Raji (cell line): ENCODE results near the gene AGO3.

ENCODE experiments used
- POLR2A ChIP-seq: IDR thresholded peaks from 2 replicates; pipeline ENCODE4 v1.6.1; 2011; ENCODE audit warnings: low read depth, low read length, control low read depth; ENCODE audit not compliant: insufficient read depth

AGO3 gene

DNA sequence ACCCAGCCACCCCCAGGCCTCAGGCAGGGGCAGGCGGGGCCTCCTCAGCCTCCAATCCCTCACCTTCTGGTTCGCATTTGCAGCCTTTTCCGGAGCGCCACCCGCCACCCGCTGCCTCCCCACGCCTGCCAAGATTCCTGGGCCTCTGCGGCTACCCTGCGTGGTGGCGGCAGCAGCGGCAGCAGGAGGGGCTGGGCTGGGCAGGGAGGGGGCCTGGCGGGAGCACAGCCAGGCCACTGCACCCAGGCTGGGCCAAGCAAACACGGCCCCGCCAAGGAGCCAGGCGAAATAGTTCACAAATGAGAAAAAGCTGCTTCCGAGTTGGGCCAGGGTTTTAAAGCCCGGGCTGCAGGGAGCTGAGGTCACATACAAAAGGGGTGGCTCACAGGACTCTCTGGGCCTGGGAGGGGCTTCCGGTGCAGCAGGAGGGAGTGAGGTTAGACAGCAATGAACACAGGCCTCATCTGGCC lies 184.3 kb downstream of the AGO3 start:
- TF ChIP-seq POLR2A = no peak

DNA sequence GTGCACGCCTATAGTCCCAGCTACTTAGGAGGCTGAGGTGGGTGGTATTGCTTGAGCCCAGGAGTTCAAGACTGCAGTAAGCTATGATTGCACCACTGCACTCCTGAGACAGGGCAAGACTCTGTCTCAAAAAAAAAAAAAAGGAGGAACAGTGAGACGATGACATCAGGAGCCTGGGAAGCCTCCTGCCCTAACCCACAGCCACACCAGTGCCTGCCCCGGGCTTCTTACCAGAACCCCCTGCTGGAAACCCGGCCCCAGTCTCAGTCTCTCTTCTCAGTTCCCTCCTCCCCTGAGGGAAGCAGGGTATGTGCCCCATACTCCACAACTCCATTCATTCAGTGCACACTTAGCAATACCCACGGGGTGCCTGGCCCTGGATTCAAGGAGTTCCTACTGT lies 185.0 kb downstream of the AGO3 start:
- no peak for TF ChIP-seq POLR2A

DNA sequence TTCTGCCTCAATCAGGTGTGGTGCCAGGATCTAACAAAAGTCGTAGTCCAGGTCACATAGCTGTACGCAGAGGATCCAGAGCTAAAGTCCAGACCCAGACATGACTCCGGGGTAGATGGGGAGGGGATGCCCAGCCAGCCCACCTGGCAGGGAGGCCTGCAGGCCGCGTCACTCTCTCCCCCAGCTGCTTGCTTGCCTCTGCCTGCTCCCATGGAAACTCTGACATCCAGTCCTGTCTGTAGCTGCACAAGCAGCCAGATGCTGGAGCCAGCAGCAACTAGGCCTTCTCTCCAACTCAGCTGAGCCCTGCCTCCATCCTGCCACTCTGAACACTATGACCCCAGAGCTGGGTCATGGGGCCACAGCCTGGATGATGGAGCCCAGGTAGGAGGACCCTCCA lies 186.0 kb downstream of the AGO3 start:
- TF ChIP-seq POLR2A = no peak

DNA sequence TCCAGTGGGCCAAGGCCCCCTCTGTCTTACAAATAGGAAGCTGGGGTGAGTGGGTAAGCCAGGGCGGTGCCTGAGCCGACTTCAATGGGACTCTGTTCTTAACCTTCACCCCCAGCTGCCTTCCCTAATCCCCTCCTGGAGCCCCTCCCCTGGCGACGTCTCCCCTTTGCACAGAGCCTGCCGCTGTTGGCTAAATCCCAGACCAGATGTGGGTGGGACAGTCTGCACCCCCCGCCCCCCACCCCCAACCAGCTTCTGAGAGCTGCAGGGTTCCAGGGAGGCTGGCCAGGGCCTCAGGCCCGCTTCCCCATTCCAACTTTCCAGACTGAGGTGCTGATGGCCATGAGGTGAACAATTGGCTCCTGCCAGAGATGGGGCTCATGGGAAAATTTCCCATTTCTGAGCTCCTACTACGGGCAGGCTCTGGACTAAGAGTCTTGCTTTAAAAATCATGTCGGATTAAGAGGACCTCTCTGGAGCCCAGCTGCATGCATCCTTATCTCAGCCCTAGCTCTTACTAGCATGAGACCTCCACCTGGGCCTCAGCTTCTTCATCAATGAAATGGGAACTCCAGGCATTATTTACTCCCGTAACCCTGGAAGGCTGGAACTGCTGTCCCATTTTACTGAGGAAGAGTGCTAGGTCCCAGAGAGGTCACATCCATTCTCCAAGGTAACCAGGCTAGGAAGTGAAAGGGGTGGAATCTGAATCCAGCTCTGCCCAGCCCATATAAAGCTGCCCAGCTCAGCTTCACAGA lies 187.7 kb downstream of the AGO3 start:
- no peak for TF ChIP-seq POLR2A

DNA sequence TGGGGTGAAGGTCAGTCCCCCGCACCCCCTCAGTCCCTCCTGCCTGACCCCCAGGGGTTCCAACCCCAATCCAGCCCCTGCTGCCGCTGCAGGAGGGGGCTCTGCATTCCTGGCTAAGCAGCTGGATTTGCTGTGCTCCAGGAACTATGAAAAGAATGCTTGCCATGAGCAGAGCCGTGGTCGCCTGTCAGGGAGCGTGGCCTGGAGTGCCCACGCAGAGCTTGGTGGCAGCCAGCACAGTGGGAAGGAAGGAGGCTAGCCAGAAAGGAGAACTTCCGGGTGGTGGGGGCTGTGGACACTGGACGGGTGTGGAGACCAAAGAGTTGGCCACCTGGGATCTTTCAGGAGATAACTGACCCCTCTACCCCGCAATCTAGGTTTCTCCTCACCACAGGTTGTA lies 188.6 kb downstream of the AGO3 start:
- no peak for TF ChIP-seq POLR2A
